Ectodermal cell (in vitro differentiated cells): ENCODE measurements around the gene FIGN.

Source experiments
- H3K27ac ChIP-seq: 2 replicates; pipeline ENCODE4 v1.7.0; 2013; ENCODE audit warnings: mild to moderate bottlenecking, low read depth, low read length; ENCODE audit not compliant: insufficient read depth, poor library complexity, severe bottlenecking
- H3K27me3 ChIP-seq: 2 replicates; pipeline ENCODE4 v1.7.0; 2013; ENCODE audit warnings: mild to moderate bottlenecking, low read length; ENCODE audit not compliant: insufficient read depth, control insufficient read depth, poor library complexity, severe bottlenecking
- H3K36me3 ChIP-seq: one replicate; pipeline ENCODE4 v1.7.0; 2013; ENCODE audit warnings: low read length; ENCODE audit not compliant: control insufficient read depth, insufficient read depth
- H3K4me1 ChIP-seq: one replicate; pipeline ENCODE4 v1.7.0; 2013; ENCODE audit warnings: low read length; ENCODE audit not compliant: control insufficient read depth, insufficient read depth
- H3K4me3 ChIP-seq: 2 replicates; pipeline ENCODE4 v1.7.0; 2013; ENCODE audit warnings: low read depth, low read length, control low read depth; ENCODE audit not compliant: insufficient read depth
- H3K9me3 ChIP-seq: 2 replicates; pipeline ENCODE4 v1.7.0; 2013; ENCODE audit warnings: mild to moderate bottlenecking, low read length, moderate library complexity; ENCODE audit not compliant: control insufficient read depth
- WGBS, 2 experiments: methylation state at CpG; one replicate each; pipeline ENCODE4 v1.1.7; 2013; ENCODE audit warnings: missing lambda C conversion rate in 2 of 2; 5-methylcytosine and 5-hydroxymethylcytosine counted together

Gene FIGN

DNA sequence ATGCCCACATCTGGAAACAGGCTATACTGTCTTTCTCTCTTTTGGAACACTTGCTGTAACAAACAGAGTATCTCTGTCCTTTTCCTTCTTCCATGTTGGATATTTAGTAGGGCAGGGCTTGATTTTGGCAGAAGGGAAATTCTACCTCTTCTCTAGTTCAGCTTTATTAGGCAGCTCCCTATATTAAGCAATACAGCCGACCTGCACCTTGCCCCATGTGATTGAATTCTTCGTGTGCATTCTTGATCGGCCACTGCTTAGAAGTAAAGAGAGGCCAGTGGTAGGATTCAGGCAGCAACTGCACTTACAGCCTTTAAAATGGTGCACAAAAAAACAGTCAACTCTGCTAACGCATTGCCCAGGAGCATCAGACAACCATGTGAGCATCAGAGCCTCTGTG, 31.3 kb upstream of the FIGN start:
- Histone ChIP-seq H3K36me3 (no peaks in the 10 kb centered on the region), H3K27ac (no peak overlapping the region), H3K4me1 (no peaks in the 10 kb centered on the region), H3K27me3 (no peaks in the 10 kb centered on the region), H3K4me3 (no peak overlapping the region), H3K9me3 (no peaks in the 10 kb centered on the region)
- 98 to 99% methylated on average over 4 of the region's 4 CpGs for WGBS, 2 experiments

- 89 to 93% methylated on average over 3 of the region's 3 CpGs for WGBS, 2 experiments
- Histone ChIP-seq H3K9me3 (no peaks in the 10 kb centered on the region), H3K27me3 (no peaks in the 10 kb centered on the region), H3K4me1 (no peaks in the 10 kb centered on the region), H3K27ac (no peak overlapping the region), H3K4me3 (no peak overlapping the region), H3K36me3 (no peaks in the 10 kb centered on the region)
Observed at GRCh38 chr2:163764566-163764965, 28.8 kb upstream of the FIGN start.

DNA sequence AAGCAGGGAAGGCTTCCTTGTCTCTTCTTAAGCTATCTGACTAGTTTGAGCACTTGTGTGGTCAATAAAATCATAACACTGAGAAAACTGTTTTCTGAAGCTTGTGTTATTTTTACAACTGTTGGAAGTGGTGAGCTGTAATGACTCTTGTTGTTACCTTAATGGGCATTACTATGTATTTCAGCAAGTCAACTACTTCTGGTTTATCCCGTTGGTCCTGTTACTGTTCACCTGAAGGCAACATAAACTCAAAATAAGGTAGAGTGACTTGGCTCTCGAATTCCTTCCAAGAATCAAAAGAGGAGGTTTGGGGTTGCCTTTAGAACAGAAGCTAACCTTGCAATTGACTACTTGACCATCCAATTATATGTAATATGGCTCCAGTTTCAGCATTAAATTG, 23.2 kb upstream of the FIGN start:
- Histone ChIP-seq H3K27me3 (no peaks in the 10 kb centered on the region), H3K4me3 (no peak overlapping the region), H3K27ac (no peak overlapping the region), H3K4me1 (peaks cover 3% of the 10 kb centered on the region), H3K9me3 (no peaks in the 10 kb centered on the region), H3K36me3 (no peaks in the 10 kb centered on the region)
- 92 to 96% methylated on average over 2 of the region's 2 CpGs for WGBS, 2 experiments

- 23 to 33% methylated on average over 1 of the region's 1 CpG for WGBS, 2 experiments
- H3K27me3 ChIP-seq: no peaks in the 10 kb centered on the region
- H3K36me3 ChIP-seq: no peaks in the 10 kb centered on the region
- no peak overlapping the region for H3K27ac ChIP-seq
- H3K9me3 ChIP-seq: no peaks in the 10 kb centered on the region
- H3K4me3 ChIP-seq: no peak overlapping the region
- H3K4me1 ChIP-seq: peaks cover 3% of the 10 kb centered on the region
Observed at GRCh38 chr2:163757814-163758213, 22.0 kb upstream of the FIGN start.

- Histone ChIP-seq H3K27me3 (no peaks in the 10 kb centered on the region), H3K27ac (no peak overlapping the region), H3K9me3 (no peaks in the 10 kb centered on the region), H3K4me1 (peaks cover 3% of the 10 kb centered on the region), H3K36me3 (no peaks in the 10 kb centered on the region), H3K4me3 (no peak overlapping the region)
- 89 to 93% methylated on average over 4 of the region's 4 CpGs for WGBS, 2 experiments
Observed at GRCh38 chr2:163756588-163756987, 20.8 kb upstream of the FIGN start.

DNA sequence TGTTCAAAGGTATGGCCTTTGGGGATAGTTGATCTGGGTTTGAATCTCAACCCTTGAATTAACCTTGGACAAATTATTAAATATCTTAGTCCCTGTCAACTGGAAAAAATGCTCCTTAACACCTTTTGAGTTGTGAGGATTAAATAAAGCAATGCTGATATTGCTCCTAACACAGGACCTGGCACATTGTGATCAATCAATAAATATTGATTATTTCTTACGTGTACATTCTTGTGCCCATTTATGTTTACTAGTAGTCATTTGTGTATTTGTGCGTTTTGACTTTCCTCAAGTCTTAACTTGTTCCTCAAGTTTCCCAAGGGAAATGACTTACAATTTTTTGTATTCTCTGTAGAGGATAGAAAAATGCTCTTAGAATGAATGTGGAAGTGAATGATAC, 19.6 kb upstream of the FIGN start:
- 93 to 100% methylated on average over 1 to 2 of the region's 2 CpGs for WGBS, 2 experiments
- H3K27me3 ChIP-seq: no peaks in the 10 kb centered on the region
- H3K4me1 ChIP-seq: peaks cover 3% of the 10 kb centered on the region
- H3K36me3 ChIP-seq: no peaks in the 10 kb centered on the region
- H3K4me3 ChIP-seq: no peak overlapping the region
- no peaks in the 10 kb centered on the region for H3K9me3 ChIP-seq
- H3K27ac ChIP-seq: no peak overlapping the region

GRCh38 chr2:163753726-163754125, 17.9 kb upstream of the FIGN start:
- Histone ChIP-seq H3K36me3 (no peaks in the 10 kb centered on the region), H3K27me3 (no peaks in the 10 kb centered on the region), H3K4me3 (no peak overlapping the region), H3K4me1 (peaks cover 3% of the 10 kb centered on the region), H3K9me3 (no peaks in the 10 kb centered on the region), H3K27ac (no peak overlapping the region)
- WGBS, 2 experiments: 86 to 100% methylated on average over 1 of the region's 2 CpGs

- Histone ChIP-seq H3K4me1 (no peaks in the 10 kb centered on the region), H3K9me3 (no peaks in the 10 kb centered on the region), H3K36me3 (no peaks in the 10 kb centered on the region), H3K27me3 (no peaks in the 10 kb centered on the region), H3K4me3 (no peak overlapping the region), H3K27ac (no peak overlapping the region)
- 95 to 96% methylated on average over 5 of the region's 5 CpGs for WGBS, 2 experiments
Observed at GRCh38 chr2:163752267-163752666, 16.5 kb upstream of the FIGN start.

GRCh38 chr2:163751696-163752095, 15.9 kb upstream of the FIGN start:
- H3K9me3 ChIP-seq: no peaks in the 10 kb centered on the region
- H3K27me3 ChIP-seq: no peaks in the 10 kb centered on the region
- no peaks in the 10 kb centered on the region for H3K4me1 ChIP-seq
- H3K4me3 ChIP-seq: no peak overlapping the region
- no peaks in the 10 kb centered on the region for H3K36me3 ChIP-seq
- no peak overlapping the region for H3K27ac ChIP-seq

GRCh38 chr2:163748420-163748819, 12.6 kb upstream of the FIGN start:
- Histone ChIP-seq H3K36me3 (no peaks in the 10 kb centered on the region), H3K27me3 (no peaks in the 10 kb centered on the region), H3K27ac (no peak overlapping the region), H3K4me3 (no peak overlapping the region), H3K9me3 (no peaks in the 10 kb centered on the region), H3K4me1 (no peaks in the 10 kb centered on the region)

DNA sequence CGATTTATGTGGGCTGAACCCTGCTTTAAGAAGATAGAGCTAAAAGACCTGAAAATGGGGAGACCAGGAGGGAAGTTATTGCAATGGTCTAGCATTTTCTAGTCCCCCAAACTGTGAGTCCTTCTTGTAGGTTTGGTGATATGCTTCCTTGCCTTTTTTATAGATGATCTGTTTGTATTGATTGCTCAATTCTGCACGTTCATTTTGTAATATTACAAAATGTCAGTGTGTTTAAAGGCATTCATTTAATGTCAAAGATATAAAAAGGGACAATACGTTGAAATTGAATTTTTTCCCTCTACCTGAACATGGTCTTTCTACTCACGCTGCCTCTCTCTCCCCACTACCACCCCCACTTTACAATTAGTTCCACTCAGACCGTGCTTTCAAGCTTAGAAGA, 5.6 kb upstream of the FIGN start:
- 90 to 92% methylated on average over 3 to 5 of the region's 5 CpGs for WGBS, 2 experiments
- no peaks in the 10 kb centered on the region for H3K27me3 ChIP-seq
- H3K4me1 ChIP-seq: peaks cover 4% of the 10 kb centered on the region
- no peaks in the 10 kb centered on the region for H3K36me3 ChIP-seq
- H3K4me3 ChIP-seq: no peak overlapping the region
- H3K9me3 ChIP-seq: no peaks in the 10 kb centered on the region
- H3K27ac ChIP-seq: no peak overlapping the region
